Umbilical cord (tissue), 1 donor: Measurements from ENCODE around the gene WNT2. TPM values are rescaled to one million over a fixed set of nuclear protein-coding genes. Genes with fewer than 3 reads are reported as not detected.

ENCODE experiments used
- total RNA-seq: library from RNA; depleted of rRNA; stranded (reverse); fragments of >200 nt; gene quantifications from one replicate; pipeline ENCODE4 v1.2.3, GENCODE V29; 2014; ENCODE audit warnings: low replicate concordance; ENCODE audit not compliant: insufficient read depth

WNT2 gene
- total RNA-seq, 1 donor from 2014 or later = 23.6 TPM

Other genes starting within 250 kb of the WNT2 start
- gene ASZ1, start 104.4 kb upstream of the WNT2 start, total RNA-seq = 4.8 TPM
- 6.3 TPM for gene CFTR, start 157.0 kb upstream of the WNT2 start, total RNA-seq